T-helper 2 cell treated with Interferon-gamma antibody and Interleukin-4, amounts not matched to agents 5 μg/mL and 100 μg/mL, for 36 hours (primary cell): ENCODE results near the gene HAUS1.

Experiments used
- DNase-seq: peaks from one replicate; pipeline ENCODE4 v3.0.0; 2021; ENCODE audit warnings: low spot score
- H3K27ac Mint-ChIP-seq: one replicate; pipeline ENCODE4 v1.8.0; 2021; ENCODE audit warnings: mild to moderate bottlenecking, mixed read lengths
- H3K27me3 Mint-ChIP-seq: one replicate; pipeline ENCODE4 v1.8.0; 2021; ENCODE audit warnings: low read depth, mixed read lengths
- H3K36me3 Mint-ChIP-seq: one replicate; pipeline ENCODE4 v1.8.0; 2021; ENCODE audit warnings: low read depth, mixed read lengths
- H3K4me1 Mint-ChIP-seq: one replicate; pipeline ENCODE4 v1.8.0; 2021; ENCODE audit warnings: low read depth, mixed read lengths
- H3K4me3 Mint-ChIP-seq: one replicate; pipeline ENCODE4 v1.8.0; 2022; ENCODE audit warnings: mild to moderate bottlenecking, moderate library complexity, mixed read lengths
- H3K9me3 Mint-ChIP-seq: one replicate; pipeline ENCODE4 v1.8.0; 2021; ENCODE audit warnings: mixed read lengths

The HAUS1 gene

DNA sequence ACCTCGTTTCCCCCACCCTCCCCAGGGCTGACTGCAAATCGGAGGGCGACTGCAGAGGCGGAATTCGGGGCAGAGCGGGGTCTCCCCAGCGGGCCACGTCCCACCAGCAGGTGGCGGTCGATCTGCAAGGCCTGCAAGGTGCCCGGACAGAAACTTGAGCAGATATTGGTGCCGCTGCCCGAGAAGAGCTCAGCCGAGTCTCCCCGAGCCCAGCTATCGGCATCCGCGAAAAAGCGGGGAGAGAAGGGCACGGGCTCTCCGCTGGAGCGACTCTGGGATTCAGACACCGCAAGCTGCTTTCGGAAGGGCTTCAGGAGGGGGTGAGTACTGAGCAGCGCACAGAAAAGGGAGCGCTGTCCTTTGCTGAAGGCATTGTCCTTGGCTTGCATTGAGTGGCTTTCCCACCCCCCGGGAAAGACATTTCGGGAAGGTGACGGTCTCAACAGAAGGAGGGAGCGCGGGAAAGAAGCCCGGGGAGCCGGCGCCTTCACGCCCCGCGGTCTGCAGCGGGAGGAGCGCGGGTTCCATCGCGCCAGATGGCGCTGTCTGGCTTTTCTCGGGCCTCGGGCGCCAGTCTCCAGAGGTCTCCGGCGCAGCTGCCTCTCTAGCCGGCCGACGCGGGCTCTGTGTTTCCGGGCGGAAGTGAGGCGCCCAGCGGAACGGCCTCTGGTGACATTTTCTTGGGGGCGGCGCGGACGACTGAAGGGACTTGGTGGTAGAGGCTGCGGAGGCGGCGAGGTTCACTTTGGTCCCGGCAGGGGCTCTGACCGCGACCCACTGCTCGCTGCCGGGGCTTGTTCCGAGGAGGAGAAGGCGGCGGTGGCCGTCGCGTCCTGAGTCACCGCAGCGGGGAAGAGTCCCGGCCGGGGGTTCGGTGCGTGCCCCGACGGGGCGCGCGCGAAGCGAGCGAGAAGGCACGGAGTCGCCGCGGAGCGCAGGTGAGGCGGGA is 69.5 kb downstream of the HAUS1 start:
- peak; percentile 96 for DNase-seq
- H3K4me1 Mint-ChIP-seq, result peaks cover 44% of the 10 kb centered on the region
- peak overlapping the region; percentile 99 for H3K27ac Mint-ChIP-seq
- no peaks in the 10 kb centered on the region for H3K9me3 Mint-ChIP-seq
- no peaks in the 10 kb centered on the region for H3K27me3 Mint-ChIP-seq
- peak overlapping the region; percentile 98 for H3K4me3 Mint-ChIP-seq
- peaks cover 22% of the 10 kb centered on the region for H3K36me3 Mint-ChIP-seq

GRCh38 chr18:46174342-46175041 is 70.3 kb downstream of the HAUS1 start:
- peaks cover 24% of the 10 kb centered on the region for H3K36me3 Mint-ChIP-seq
- H3K27me3 Mint-ChIP-seq, result no peaks in the 10 kb centered on the region
- peak; percentile 61 for DNase-seq
- peak overlapping the region; percentile 98 for H3K4me3 Mint-ChIP-seq
- peaks cover 40% of the 10 kb centered on the region for H3K4me1 Mint-ChIP-seq
- no peaks in the 10 kb centered on the region for H3K9me3 Mint-ChIP-seq
- peak overlapping the region; percentile 99 for H3K27ac Mint-ChIP-seq

DNA sequence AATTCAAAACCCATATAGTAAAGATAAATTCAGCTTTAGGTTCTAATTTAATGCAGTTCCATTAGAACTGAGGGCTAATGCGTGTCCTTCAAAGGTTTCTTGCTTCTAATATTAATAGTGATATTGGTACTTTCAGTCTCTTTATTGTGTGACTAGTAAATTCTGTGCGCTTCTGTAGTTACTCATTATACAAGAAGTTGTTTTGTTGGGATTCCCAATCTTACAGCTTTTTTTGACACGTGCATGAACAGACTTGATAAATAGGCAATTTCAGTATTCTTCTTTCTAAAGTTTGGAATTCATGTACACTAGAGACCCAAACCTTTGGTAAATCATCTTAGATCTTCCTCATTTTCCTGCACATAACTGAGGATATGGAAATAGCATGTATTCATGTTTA is 71.8 kb downstream of the HAUS1 start:
- Mint-ChIP-seq H3K27me3 (no peaks in the 10 kb centered on the region), H3K36me3 (peaks cover 24% of the 10 kb centered on the region), H3K4me1 (peaks cover 50% of the 10 kb centered on the region), H3K27ac (peak overlapping the region; percentile 65), H3K9me3 (no peaks in the 10 kb centered on the region), H3K4me3 (peak overlapping the region; percentile 98)
- no peak for DNase-seq
